Ishikawa (cell line): ENCODE results near the gene MSL2.

Source experiments
- CEBPB ChIP-seq: IDR thresholded peaks from 2 replicates; pipeline ENCODE4 v1.6.1; 2012
- CREB1 ChIP-seq: IDR thresholded peaks from 2 replicates; pipeline ENCODE4 v1.6.1; 2012; ENCODE audit warnings: low read depth
- EGR1 ChIP-seq: IDR thresholded peaks from 2 replicates; pipeline ENCODE4 v1.6.1; 2012
- EP300 ChIP-seq: IDR thresholded peaks from 2 replicates; pipeline ENCODE4 v1.6.1; 2012; ENCODE audit warnings: borderline replicate concordance
- FOXM1 ChIP-seq: IDR thresholded peaks from 2 replicates; pipeline ENCODE4 v1.6.1; 2012; ENCODE audit warnings: low read depth, borderline replicate concordance
- MAX ChIP-seq: IDR thresholded peaks from 2 replicates; pipeline ENCODE4 v1.6.1; 2012
- NFIC ChIP-seq: IDR thresholded peaks from 2 replicates; pipeline ENCODE4 v1.6.1; 2012
- RAD21 ChIP-seq: IDR thresholded peaks from 2 replicates; pipeline ENCODE4 v1.6.1; 2012; ENCODE audit warnings: low read depth
- REST ChIP-seq: IDR thresholded peaks from 2 replicates; pipeline ENCODE4 v1.6.1; 2012; ENCODE audit warnings: low read depth, mild to moderate bottlenecking
- TAF1 ChIP-seq: IDR thresholded peaks from 2 replicates; pipeline ENCODE4 v1.6.1; 2012; ENCODE audit warnings: low read depth, mild to moderate bottlenecking
- TCF12 ChIP-seq: IDR thresholded peaks from 2 replicates; pipeline ENCODE4 v1.6.1; 2012; ENCODE audit warnings: low read depth
- TEAD4 ChIP-seq: IDR thresholded peaks from 2 replicates; pipeline ENCODE4 v1.6.1; 2012
- USF1 ChIP-seq: IDR thresholded peaks from 2 replicates; pipeline ENCODE4 v1.6.1; 2012
- YY1 ChIP-seq: IDR thresholded peaks from 2 replicates; pipeline ENCODE4 v1.6.1; 2012; ENCODE audit warnings: low read depth
- ZBTB7A ChIP-seq: IDR thresholded peaks from 2 replicates; pipeline ENCODE4 v1.6.1; 2012; ENCODE audit warnings: low read depth

Gene MSL2

GRCh38 chr3:136189859-136190617, 6.1 kb downstream of the MSL2 start:
- no peak for TF ChIP-seq TAF1
- TF ChIP-seq CREB1: no peak
- TF ChIP-seq TCF12: no peak
- no peak for TF ChIP-seq EGR1
- no peak for TF ChIP-seq MAX
- no peak for TF ChIP-seq FOXM1
- TF ChIP-seq ZBTB7A: no peak
- no peak for TF ChIP-seq REST
- TF ChIP-seq NFIC: no peak
- no peak for TF ChIP-seq TEAD4

GRCh38 chr3:136189043-136189442, 7.1 kb downstream of the MSL2 start:
- no peak for TF ChIP-seq FOXM1
- no peak for TF ChIP-seq CREB1
- TF ChIP-seq MAX: no peak
- TF ChIP-seq USF1: no peak
- TF ChIP-seq EP300: no peak
- TF ChIP-seq CEBPB: no peak
- TF ChIP-seq REST: no peak
- no peak for TF ChIP-seq RAD21
- no peak for TF ChIP-seq TEAD4
- no peak for TF ChIP-seq NFIC
- no peak for TF ChIP-seq ZBTB7A
- no peak for TF ChIP-seq TAF1
- TF ChIP-seq TCF12: no peak
- no peak for TF ChIP-seq YY1
- no peak for TF ChIP-seq EGR1

- TF ChIP-seq YY1 (no peak), MAX (no peak), TAF1 (no peak), REST (no peak), TCF12 (no peak), EGR1 (no peak), NFIC (no peak), RAD21 (no peak), CREB1 (no peak), CEBPB (no peak), TEAD4 (no peak), EP300 (no peak), USF1 (no peak), FOXM1 (no peak), ZBTB7A (no peak)
These were observed 8.3 kb downstream of the MSL2 start for GRCh38 chr3:136187868-136188267.

- TF ChIP-seq CREB1: no peak
- TF ChIP-seq USF1: no peak
- no peak for TF ChIP-seq CEBPB
- no peak for TF ChIP-seq EGR1
These were observed 9.3 kb downstream of the MSL2 start for GRCh38 chr3:136186846-136187245.
